H1 (cell line): ENCODE data around the gene SLC24A3. TPM values are rescaled to one million over a fixed set of nuclear protein-coding genes. Genes with fewer than 3 reads are reported as not detected.

Source experiments
- CTCF ChIA-PET: fragments of 300-600 bp; sonication (Branson Sonifier 250); formaldehyde crosslinking; loops from one replicate; lab custom pipeline; 2021; ENCODE audit not compliant: partially characterized antibody; lab: Charles Lee
- POLR2A ChIA-PET: fragments of 300-600 bp; sonication (Branson Sonifier 250); formaldehyde crosslinking; loops from one replicate; lab custom pipeline; 2021; ENCODE audit warnings: inconsistent platforms; ENCODE audit not compliant: partially characterized antibody; lab: Charles Lee
- DNase-seq, 2 experiments: peaks; one replicate each; pipeline versions ENCODE4 v3.0.0 to v3.0.0-alpha.2; 2010 to 2022; ENCODE audit warnings: low spot score in 2 of 2, low read depth in 1 of 2, mixed read lengths in 1 of 2
- FAIRE-seq: peaks from 2 replicates; lab custom pipeline; 2011; peaks lifted over from hg19 to GRCh38; lab: Jason Lieb, UNC
- H2AFZ ChIP-seq: 2 replicates; pipeline ENCODE4 v1.8.1; 2012; ENCODE audit warnings: low read length, inconsistent platforms
- H2AK5ac ChIP-seq: 2 replicates; pipeline ENCODE4 v1.6.1; 2013; ENCODE audit warnings: low read depth, low read length
- H2BK120ac ChIP-seq: replicated peaks from 2 replicates; pipeline ENCODE3; 2013; ENCODE audit warnings: low read depth, low read length, inconsistent platforms
- H2BK12ac ChIP-seq: 2 replicates; pipeline ENCODE4 v1.6.1; 2013; ENCODE audit warnings: low read depth, low read length
- H2BK15ac ChIP-seq: 2 replicates; pipeline ENCODE4 v1.6.1; 2013; ENCODE audit warnings: low read length
- H2BK20ac ChIP-seq: 2 replicates; pipeline ENCODE4 v1.6.1; 2013; ENCODE audit warnings: low read length
- H2BK5ac ChIP-seq: 2 replicates; pipeline ENCODE4 v1.6.1; 2013; ENCODE audit warnings: low read depth, low read length
- H3K14ac ChIP-seq: 2 replicates; pipeline ENCODE4 v1.6.1; 2013; ENCODE audit warnings: inconsistent platforms; ENCODE audit not compliant: insufficient read length
- H3K18ac ChIP-seq: 2 replicates; pipeline ENCODE4 v1.6.1; 2013; ENCODE audit warnings: low read length; ENCODE audit errors: extremely low read depth
- H3K23ac ChIP-seq: 2 replicates; pipeline ENCODE4 v1.6.1; 2013; ENCODE audit warnings: inconsistent platforms; ENCODE audit not compliant: insufficient read length
- H3K23me2 ChIP-seq: 2 replicates; pipeline ENCODE4 v1.6.1; 2013; ENCODE audit warnings: low read depth, low read length
- H3K27ac ChIP-seq: 2 replicates; pipeline ENCODE4 v1.6.1; 2011; ENCODE audit warnings: low read depth, low read length, inconsistent platforms
- H3K27me3 ChIP-seq, 4 experiments: replicated peaks in 1 of 4; 1 replicate in 1 of 4; 2 replicates in 3 of 4; pipeline versions ENCODE4 v1.6.1 to v1.8.1; 2011 to 2013; ENCODE audit warnings: low read length in 3 of 4, mild to moderate bottlenecking in 3 of 4, inconsistent platforms in 2 of 4, mixed read lengths in 2 of 4, moderate library complexity in 1 of 4; ENCODE audit not compliant: control insufficient read depth in 3 of 4, insufficient read depth in 3 of 4; ENCODE audit errors: extremely low read depth in 1 of 4
- H3K36me3 ChIP-seq, 4 experiments: 2 replicates each; pipeline versions ENCODE4 v1.6.1 to v1.8.1; 2011 to 2013; ENCODE audit warnings: mild to moderate bottlenecking in 4 of 4, low read length in 3 of 4, moderate library complexity in 2 of 4, control low read depth in 1 of 4, inconsistent platforms in 1 of 4; ENCODE audit not compliant: insufficient read depth in 4 of 4, control insufficient read depth in 2 of 4
- H3K4ac ChIP-seq: replicated peaks from 2 replicates; pipeline ENCODE3; 2013; ENCODE audit warnings: low read length, low read depth, mixed read lengths, inconsistent platforms; ENCODE audit not compliant: insufficient read length
- H3K4me1 ChIP-seq, 4 experiments: replicated peaks in 1 of 4; 1 replicate in 1 of 4; 2 replicates in 3 of 4; pipeline versions ENCODE4 v1.6.1 to v1.8.1; 2011 to 2013; ENCODE audit warnings: low read length in 3 of 4, inconsistent platforms in 2 of 4, mixed read lengths in 1 of 4; ENCODE audit not compliant: insufficient read depth in 4 of 4, control insufficient read depth in 3 of 4
- H3K4me2 ChIP-seq, 2 experiments: 2 replicates each; pipeline versions ENCODE4 v1.6.1 to v1.8.1; 2011 to 2013; ENCODE audit warnings: low read depth in 2 of 2, low read length in 2 of 2, control low read depth in 1 of 2, inconsistent platforms in 1 of 2, mild to moderate bottlenecking in 1 of 2; ENCODE audit not compliant: insufficient read depth in 1 of 2
- H3K4me3 ChIP-seq, 4 experiments: fragments of 200-600, 300-600 bp in 1 of 4; sonication (generic), shearing (Covaris generic), sonication (Bioruptor Twin) in 1 of 4; 2 replicates each; pipeline versions ENCODE4 v1.5.1 to v1.8.1; 2011 to 2016; ENCODE audit warnings: low read length in 4 of 4, low read depth in 3 of 4, control low read depth in 2 of 4, inconsistent platforms in 2 of 4, mild to moderate bottlenecking in 2 of 4, mixed read lengths in 1 of 4, moderate library complexity in 1 of 4; ENCODE audit not compliant: insufficient read depth in 2 of 4; ENCODE audit errors: extremely low read depth in 1 of 4
- H3K56ac ChIP-seq: replicated peaks from 2 replicates; pipeline ENCODE3; 2013; ENCODE audit warnings: low read depth, mild to moderate bottlenecking, mixed read lengths, low read length, inconsistent platforms; ENCODE audit not compliant: insufficient read length
- H3K79me1 ChIP-seq: 2 replicates; pipeline ENCODE4 v1.6.1; 2013; ENCODE audit warnings: low read depth, low read length, control low read depth
- H3K79me2 ChIP-seq, 2 experiments: 2 replicates each; pipeline versions ENCODE4 v1.6.1 to v1.8.1; 2012 to 2013; ENCODE audit warnings: low read length in 2 of 2, mild to moderate bottlenecking in 2 of 2, inconsistent platforms in 1 of 2; ENCODE audit not compliant: insufficient read depth in 2 of 2, control insufficient read depth in 1 of 2
- H3K9ac ChIP-seq, 4 experiments: replicated peaks in 1 of 4; 1 replicate in 1 of 4; 2 replicates in 3 of 4; pipeline versions ENCODE4 v1.6.1 to v1.8.1; 2011 to 2013; ENCODE audit warnings: low read depth in 3 of 4, low read length in 3 of 4, control low read depth in 2 of 4, mild to moderate bottlenecking in 2 of 4, moderate library complexity in 2 of 4, inconsistent platforms in 1 of 4; ENCODE audit errors: extremely low read depth in 1 of 4
- H3K9me3 ChIP-seq, 2 experiments: 2 replicates each; pipeline versions ENCODE4 v1.6.1 to v1.8.1; 2012 to 2013; ENCODE audit warnings: mild to moderate bottlenecking in 2 of 2, moderate library complexity in 2 of 2, control low read depth in 1 of 2, inconsistent platforms in 1 of 2, low read depth in 1 of 2, low read length in 1 of 2, mixed read lengths in 1 of 2; ENCODE audit not compliant: insufficient read depth in 2 of 2
- H4K20me1 ChIP-seq, 2 experiments: replicated peaks in 1 of 2; 2 replicates each; pipeline versions ENCODE3 to v1.8.1; 2011 to 2013; ENCODE audit warnings: inconsistent platforms in 2 of 2, low read length in 2 of 2, mild to moderate bottlenecking in 1 of 2; ENCODE audit not compliant: insufficient read depth in 2 of 2, control insufficient read depth in 1 of 2
- H4K5ac ChIP-seq: 2 replicates; pipeline ENCODE4 v1.6.1; 2013; ENCODE audit warnings: low read length, low read depth, mixed read lengths, inconsistent platforms; ENCODE audit not compliant: insufficient read length
- H4K8ac ChIP-seq: 2 replicates; pipeline ENCODE4 v1.8.0; 2013; ENCODE audit warnings: mild to moderate bottlenecking, moderate library complexity, low read length, inconsistent platforms; ENCODE audit not compliant: insufficient read depth; ENCODE audit errors: extremely low read depth
- H4K91ac ChIP-seq: replicated peaks from 2 replicates; pipeline ENCODE3; 2013; ENCODE audit warnings: low read length, mixed read lengths, inconsistent platforms; ENCODE audit not compliant: insufficient read length
- CTCF ChIP-seq, 3 experiments: IDR thresholded peaks; 1 replicate in 2 of 3; 2 replicates in 1 of 3; pipeline versions ENCODE4 v1.5.1 to v1.6.1; 2011; ENCODE audit warnings: low read length in 3 of 3, mild to moderate bottlenecking in 3 of 3, inconsistent platforms in 2 of 3, low read depth in 1 of 3, moderate library complexity in 1 of 3; ENCODE audit not compliant: insufficient read depth in 1 of 3; ENCODE audit errors: control extremely low read depth in 1 of 3
- TBP ChIP-seq: IDR thresholded peaks from 2 replicates; pipeline ENCODE4 v1.6.1; 2011; ENCODE audit warnings: low read depth, low read length, improper control_type of control experiment
- WGBS, 2 experiments: shearing (Covaris generic) in 1 of 2; methylation state at CpG; one replicate each; pipeline versions ENCODE4 v1.1.6 to v1.1.7; 2013 to 2015; ENCODE audit warnings: low lambda C conversion rate in 2 of 2, mixed read lengths in 2 of 2, inconsistent platforms in 1 of 2, low coverage in 1 of 2, missing lambda C conversion rate in 1 of 2; ENCODE audit not compliant: insufficient replicate concordance in 2 of 2, insufficient coverage in 1 of 2, insufficient read length in 1 of 2; ENCODE audit errors: extremely low coverage in 1 of 2, missing lambda C conversion rate in 1 of 2; 5-methylcytosine and 5-hydroxymethylcytosine counted together
- polyA plus RNA-seq, 7 experiments: library from polyadenylated mRNA; depleted of rRNA in 3 of 7; stranded (reverse) in 5 of 7; unstranded in 2 of 7; fragments of >200 nt in 5 of 7; fragments of 200-250 nt in 2 of 7; gene quantifications; 1 replicate in 5 of 7; 2 replicates in 1 of 7; 4 replicates in 1 of 7; pipeline versions ENCODE4 v1.2.1 to v1.2.3, GENCODE V29; 2011 to 2013; ENCODE audit warnings: missing spikeins in 2 of 7, mixed read lengths in 2 of 7
- total RNA-seq: library from RNA; stranded (reverse); fragmentation: NEBNext Ultra II Directional; extraction: Animal tissue kit (Norgen Biotek cat#: 25700); gene quantifications from 2 replicates; pipeline ENCODE4 v1.2.1, GENCODE V29; 2021

SLC24A3 gene
- total and polyA plus RNA-seq, 2 of the 8 experiments (the other 6 are each of a cell fraction or from before 2014, with no cell fraction given): 4.5 to 6.3 TPM

- H3K18ac ChIP-seq: no peak overlapping the region
- FAIRE-seq (no peak), DNase-seq (no peak)
- no peaks in the 10 kb centered on the region for H3K4me1 ChIP-seq
- no peaks in the 10 kb centered on the region for H3K79me1 ChIP-seq
- no peak overlapping the region for H4K5ac ChIP-seq
- 91% methylated on average over 7 of the region's 7 CpGs; no CpG with 5 or more reads in 1 of the 2 experiments for WGBS, 2 experiments
- no peak overlapping the region for H2AK5ac ChIP-seq
- ChIA-PET CTCF (interaction anchor here (0.6 to 1.6 kb wide), 5 partner anchors 11 to 425 kb away, joined by 3 to 6 read pairs (median 5); no protein-coding TSS in a partner anchor), POLR2A (no interaction called here)
- no peak overlapping the region for H4K8ac ChIP-seq
- no peaks in the 10 kb centered on the region for H4K20me1 ChIP-seq
- no peak overlapping the region for H2BK5ac ChIP-seq
- no peaks in the 10 kb centered on the region for H3K36me3 ChIP-seq
- no peak overlapping the region for H2BK12ac ChIP-seq
- H3K27ac ChIP-seq: no peak overlapping the region
- H3K14ac ChIP-seq: no peak overlapping the region
- no peak overlapping the region for H3K4ac ChIP-seq
- H3K27me3 ChIP-seq: no peaks in the 10 kb centered on the region
- H2BK20ac ChIP-seq: no peak overlapping the region
- no peak overlapping the region for H3K4me2 ChIP-seq
- H3K4me3 ChIP-seq: no peak overlapping the region
- no peak overlapping the region for H2AFZ ChIP-seq
- H2BK120ac ChIP-seq: no peak overlapping the region
- no peak overlapping the region for H3K56ac ChIP-seq
- H3K9ac ChIP-seq: no peak overlapping the region
- no peaks in the 10 kb centered on the region for H3K79me2 ChIP-seq
- H3K23me2 ChIP-seq: no peaks in the 10 kb centered on the region
- no peak overlapping the region for H4K91ac ChIP-seq
- H3K23ac ChIP-seq: no peak overlapping the region
- H2BK15ac ChIP-seq: no peak overlapping the region
- H3K9me3 ChIP-seq: no peaks in the 10 kb centered on the region; a peak in 1 of 4 replicates
- TF ChIP-seq TBP (no peak), CTCF (IDR thresholded peaks at IDR 0.05; ENCODE audit: control extremely low read depth in 1 of 3, insufficient read depth in 1 of 3, low read depth in 1 of 3, low read length in 3 of 3) (no peak)
Measured at GRCh38 chr20:19236371-19237055, 24.1 kb downstream of the SLC24A3 start.
